ENCODE measurements around the gene PITPNM2.

PITPNM2 gene

DNA sequence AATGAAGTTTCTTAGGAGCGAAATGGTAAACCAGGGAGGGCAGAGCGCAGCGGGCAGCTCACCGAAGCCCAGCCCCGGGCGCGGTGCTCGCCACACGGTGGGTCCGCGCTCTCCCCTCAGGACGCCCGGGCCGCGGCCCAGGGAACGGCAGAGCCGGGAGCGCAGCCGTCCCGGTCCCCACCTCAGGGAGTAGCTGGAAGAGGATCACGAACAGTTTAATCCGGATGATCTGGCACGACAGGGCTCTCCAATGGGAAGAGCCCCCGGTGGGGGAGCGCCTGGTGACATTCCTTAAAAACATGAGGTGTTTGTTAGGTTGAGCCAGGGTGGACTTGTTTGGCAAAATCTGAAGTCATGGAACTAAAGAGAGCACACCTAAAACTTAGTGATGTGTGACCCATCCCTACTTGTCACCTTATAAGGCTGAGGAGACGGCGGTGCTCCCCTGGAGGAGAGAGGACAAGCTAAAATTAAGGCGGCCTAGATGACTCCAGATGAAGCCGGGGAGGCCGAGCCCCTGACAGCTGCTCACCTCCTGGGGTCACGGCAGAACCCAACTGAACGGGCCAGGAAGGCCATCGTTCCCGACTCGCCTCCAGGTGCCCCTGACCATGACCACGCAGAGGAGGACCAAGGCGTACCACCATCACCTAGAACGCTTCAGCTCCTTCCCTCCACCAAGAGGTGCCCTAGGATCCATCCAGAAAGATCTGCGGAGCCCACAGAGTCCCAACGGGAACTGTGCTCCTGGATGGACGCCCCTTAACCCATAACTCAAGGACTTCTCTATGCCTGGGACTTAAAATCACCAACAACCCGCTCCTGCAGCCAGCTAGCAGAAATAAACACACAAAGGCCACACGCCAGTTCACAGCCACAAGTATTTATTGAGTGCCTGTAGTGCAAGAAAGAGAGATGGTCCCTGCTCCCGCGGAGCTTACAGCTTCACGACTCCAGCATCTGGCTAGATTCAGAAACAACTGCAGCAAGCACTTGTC, 866 bp upstream of the PITPNM2 start:
- H3K4me3 Mint-ChIP-seq, result peak overlapping the region; percentile 62
- H3K9me3 Mint-ChIP-seq, result no peaks in the 10 kb centered on the region
- peaks cover 10% of the 10 kb centered on the region for H3K36me3 Mint-ChIP-seq (ENCODE audit: low read depth)
- intact Hi-C loops (cut with micrococcal nuclease), result no loop called here
- H3K27ac Mint-ChIP-seq, result no peak overlapping the region
- H3K4me1 Mint-ChIP-seq (ENCODE audit: low read depth), result peaks cover 19% of the 10 kb centered on the region
- peaks cover 27% of the 10 kb centered on the region for H3K27me3 Mint-ChIP-seq

DNA sequence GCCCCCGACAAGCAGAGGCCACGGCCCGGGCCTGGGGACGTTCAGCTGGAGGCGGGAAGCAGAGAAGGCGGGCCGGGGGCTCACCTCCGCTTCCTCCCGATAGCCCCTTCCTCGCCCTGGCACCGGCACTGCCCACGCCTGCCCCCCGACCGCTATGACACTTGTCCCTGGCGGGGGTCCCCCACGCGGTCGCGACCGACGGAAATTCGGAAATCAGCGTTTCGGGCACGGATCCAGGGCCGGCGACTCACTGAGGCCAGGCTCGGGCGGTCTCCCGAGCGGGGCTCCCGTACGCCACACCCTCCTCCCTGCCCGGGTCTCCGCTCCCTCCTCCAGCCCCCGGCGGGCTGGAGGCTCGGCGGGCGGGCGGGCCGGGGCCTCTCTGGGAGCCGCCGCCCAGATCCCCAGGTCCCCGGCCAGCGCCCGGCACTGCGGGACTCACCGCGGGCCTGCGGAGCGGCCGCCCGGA, 581 bp downstream of the PITPNM2 start:
- Mint-ChIP-seq H3K27ac (no peak overlapping the region), H3K4me1 (ENCODE audit: low read depth) (peaks cover 19% of the 10 kb centered on the region), H3K36me3 (ENCODE audit: low read depth) (peaks cover 4% of the 10 kb centered on the region), H3K4me3 (peak overlapping the region; percentile 68), H3K9me3 (no peaks in the 10 kb centered on the region), H3K27me3 (peaks cover 27% of the 10 kb centered on the region)
- intact Hi-C loops (cut with micrococcal nuclease), result no loop called here

DNA sequence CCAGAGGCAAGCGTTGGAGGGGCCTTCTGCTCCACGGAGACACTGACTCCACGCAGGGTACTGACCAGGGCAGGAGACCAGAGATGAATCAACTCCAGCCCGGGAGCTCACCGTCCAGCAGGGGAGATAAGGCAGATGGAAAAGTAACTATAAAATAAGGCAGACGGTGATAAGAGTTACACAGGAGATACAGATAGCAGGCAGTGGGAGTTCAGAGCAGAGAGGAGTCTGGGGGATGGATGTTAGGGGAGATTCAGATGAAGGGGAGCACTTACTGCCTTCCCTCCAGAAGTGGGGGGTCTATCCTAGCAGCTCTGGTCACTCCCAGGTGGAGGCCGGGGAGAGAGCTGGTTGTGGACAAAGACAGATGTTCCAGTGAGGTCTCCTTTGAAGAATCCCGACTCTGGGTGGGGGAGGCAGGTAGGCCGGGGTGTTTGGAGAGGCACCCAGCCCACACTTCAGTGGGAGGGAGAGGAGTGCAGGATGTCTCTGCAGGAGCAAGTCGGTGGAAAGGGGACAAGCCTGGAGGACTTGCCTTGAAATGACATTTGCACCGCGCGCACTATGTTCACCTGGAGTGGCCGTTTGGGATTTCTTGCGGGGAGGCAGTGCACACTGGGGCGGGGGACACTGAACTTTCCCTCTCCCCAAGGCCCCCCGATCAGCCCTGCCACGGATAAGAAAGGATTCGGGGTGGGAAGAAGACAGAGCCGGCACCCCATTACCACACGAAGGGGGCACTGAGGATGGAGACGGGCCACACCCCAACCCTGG, 1.2 kb downstream of the PITPNM2 start:
- H3K9me3 Mint-ChIP-seq, result no peaks in the 10 kb centered on the region
- H3K4me3 Mint-ChIP-seq, result peak overlapping the region; percentile 68
- H3K4me1 Mint-ChIP-seq (ENCODE audit: low read depth), result peaks cover 19% of the 10 kb centered on the region
- H3K36me3 Mint-ChIP-seq (ENCODE audit: low read depth), result no peaks in the 10 kb centered on the region
- peaks cover 27% of the 10 kb centered on the region for H3K27me3 Mint-ChIP-seq
- intact Hi-C loops (cut with micrococcal nuclease), result no loop called here
- no peak overlapping the region for H3K27ac Mint-ChIP-seq

DNA sequence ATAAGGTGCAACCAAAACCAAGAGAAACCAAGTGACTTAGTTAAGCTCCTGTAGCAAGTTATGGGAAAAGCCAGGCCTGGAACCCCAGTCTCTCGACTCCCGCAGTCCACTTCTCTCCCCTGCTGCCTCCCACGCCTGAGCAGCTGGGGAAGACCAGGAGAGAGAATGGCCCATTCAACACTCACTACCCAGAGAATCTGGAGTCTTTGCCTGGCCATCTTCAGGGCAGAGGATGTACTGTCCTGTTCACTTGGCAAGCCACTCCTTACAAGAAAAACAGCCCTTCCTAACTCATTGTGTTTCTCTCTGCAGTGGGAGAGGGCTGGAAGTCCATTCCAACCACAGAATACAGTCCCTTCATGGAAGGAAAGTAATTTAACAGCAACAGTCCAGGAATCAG, 1.8 kb downstream of the PITPNM2 start:
- H3K27ac Mint-ChIP-seq, result no peak overlapping the region
- intact Hi-C loops (cut with micrococcal nuclease), result no loop called here
- no peaks in the 10 kb centered on the region for H3K36me3 Mint-ChIP-seq (ENCODE audit: low read depth)
- peak overlapping the region; percentile 68 for H3K4me3 Mint-ChIP-seq
- peaks cover 19% of the 10 kb centered on the region for H3K4me1 Mint-ChIP-seq (ENCODE audit: low read depth)
- H3K27me3 Mint-ChIP-seq, result peaks cover 27% of the 10 kb centered on the region
- no peaks in the 10 kb centered on the region for H3K9me3 Mint-ChIP-seq

DNA sequence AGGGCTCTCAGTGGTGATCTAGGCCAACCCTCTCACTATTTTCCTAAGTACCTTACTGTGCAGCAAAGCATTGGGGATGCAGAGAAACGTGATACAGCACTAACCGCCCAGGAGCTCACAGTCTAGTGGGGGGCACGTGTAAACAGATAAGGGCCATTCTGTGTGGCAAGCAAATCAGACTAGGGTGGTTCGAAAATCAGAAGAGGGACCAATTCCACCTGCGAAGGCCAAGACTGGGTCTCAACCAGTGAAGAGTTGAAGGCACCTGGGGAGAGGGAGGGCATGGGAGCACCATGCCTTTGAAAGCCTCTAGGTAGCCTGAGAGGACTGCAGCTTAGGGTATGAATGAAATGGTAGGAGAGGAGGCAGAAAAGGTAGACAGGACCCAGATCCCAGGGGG, 2.2 kb downstream of the PITPNM2 start:
- Mint-ChIP-seq H3K4me3 (no peak overlapping the region), H3K27me3 (peaks cover 27% of the 10 kb centered on the region), H3K36me3 (ENCODE audit: low read depth) (no peaks in the 10 kb centered on the region), H3K4me1 (ENCODE audit: low read depth) (peaks cover 19% of the 10 kb centered on the region), H3K27ac (no peak overlapping the region), H3K9me3 (no peaks in the 10 kb centered on the region)
- intact Hi-C loops (cut with micrococcal nuclease), result no loop called here

DNA sequence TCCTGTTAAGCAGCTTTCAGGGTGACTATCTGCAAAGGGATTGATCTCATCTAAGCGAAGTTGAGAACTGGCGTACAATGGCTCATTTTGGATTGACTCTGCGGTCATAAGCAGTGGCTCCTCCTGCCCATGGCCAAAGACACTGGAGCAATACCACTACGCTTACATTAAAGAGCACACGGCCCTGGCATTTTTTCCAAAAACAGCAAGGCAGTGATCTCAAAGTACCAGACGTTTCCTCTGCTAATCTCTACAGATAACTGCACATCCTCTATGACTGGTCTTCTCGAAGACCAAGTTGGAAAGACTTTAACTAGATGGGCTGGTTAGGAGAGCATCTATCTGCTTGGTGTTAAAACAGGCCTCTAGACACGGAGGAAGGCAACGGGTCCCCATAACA, 2.7 kb downstream of the PITPNM2 start:
- no peaks in the 10 kb centered on the region for H3K9me3 Mint-ChIP-seq
- H3K27ac Mint-ChIP-seq, result no peak overlapping the region
- intact Hi-C loops (cut with micrococcal nuclease), result no loop called here
- peaks cover 24% of the 10 kb centered on the region for H3K4me1 Mint-ChIP-seq (ENCODE audit: low read depth)
- H3K4me3 Mint-ChIP-seq, result no peak overlapping the region
- peaks cover 27% of the 10 kb centered on the region for H3K27me3 Mint-ChIP-seq
- no peaks in the 10 kb centered on the region for H3K36me3 Mint-ChIP-seq (ENCODE audit: low read depth)

DNA sequence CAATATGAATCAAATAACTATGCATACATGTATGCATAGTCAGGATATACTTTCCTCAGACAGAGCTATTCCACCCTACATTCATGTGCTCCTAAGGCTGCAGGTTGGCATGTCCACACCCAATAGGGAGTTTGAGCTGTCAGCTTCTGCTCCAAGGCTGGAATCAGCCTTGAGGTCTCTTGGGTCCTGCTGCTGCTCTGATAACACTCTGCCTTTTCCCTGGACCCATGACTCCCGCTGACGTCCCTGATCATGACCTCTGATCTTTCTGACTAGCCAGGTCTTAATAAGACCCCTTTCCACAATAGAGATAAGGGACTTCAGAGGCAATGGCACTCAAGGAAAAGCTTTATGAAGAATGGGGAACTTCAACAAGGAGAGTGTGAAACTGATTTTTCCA, 5.7 kb downstream of the PITPNM2 start:
- H3K9me3 Mint-ChIP-seq, result no peaks in the 10 kb centered on the region
- intact Hi-C loops (cut with micrococcal nuclease), result no loop called here
- H3K36me3 Mint-ChIP-seq (ENCODE audit: low read depth), result no peaks in the 10 kb centered on the region
- no peak overlapping the region for H3K4me3 Mint-ChIP-seq
- no peak overlapping the region for H3K27ac Mint-ChIP-seq
- H3K4me1 Mint-ChIP-seq (ENCODE audit: low read depth), result peaks cover 26% of the 10 kb centered on the region
- H3K27me3 Mint-ChIP-seq, result peaks cover 16% of the 10 kb centered on the region

DNA sequence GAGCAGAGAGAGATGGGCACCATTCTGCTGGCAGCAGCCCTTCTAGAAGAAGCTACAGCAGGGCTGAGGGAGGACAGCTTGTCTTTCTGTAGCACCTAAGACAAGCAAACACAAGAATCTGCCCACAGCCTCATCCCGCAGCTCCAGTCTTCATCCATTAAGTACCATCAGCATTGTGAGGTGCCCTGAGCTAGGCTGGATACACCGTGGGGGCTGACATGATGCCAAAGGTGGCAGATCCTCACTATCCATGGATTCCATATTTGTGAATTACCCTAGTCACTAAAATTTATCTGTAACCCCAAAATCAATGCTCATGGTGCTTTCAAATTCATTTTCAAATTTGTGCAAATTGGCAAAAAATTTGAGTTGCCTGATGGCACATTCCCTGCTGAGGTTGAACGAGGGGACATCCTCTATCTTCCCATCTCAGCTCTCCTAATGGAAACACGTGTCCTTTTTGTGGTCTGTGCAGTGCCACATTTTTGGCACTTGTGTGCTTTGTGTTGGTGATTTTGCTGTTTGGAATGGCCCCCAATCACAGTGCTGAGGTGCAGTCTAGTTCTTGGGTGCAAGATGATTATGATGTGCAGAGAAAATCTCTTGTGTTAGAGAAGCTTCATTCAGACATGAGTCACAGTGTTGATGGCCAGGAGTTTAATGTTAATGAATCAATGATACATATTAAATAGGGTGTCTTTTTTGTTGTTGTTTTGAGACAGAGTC, 7.0 kb downstream of the PITPNM2 start:
- H3K36me3 Mint-ChIP-seq (ENCODE audit: low read depth), result no peaks in the 10 kb centered on the region

DNA sequence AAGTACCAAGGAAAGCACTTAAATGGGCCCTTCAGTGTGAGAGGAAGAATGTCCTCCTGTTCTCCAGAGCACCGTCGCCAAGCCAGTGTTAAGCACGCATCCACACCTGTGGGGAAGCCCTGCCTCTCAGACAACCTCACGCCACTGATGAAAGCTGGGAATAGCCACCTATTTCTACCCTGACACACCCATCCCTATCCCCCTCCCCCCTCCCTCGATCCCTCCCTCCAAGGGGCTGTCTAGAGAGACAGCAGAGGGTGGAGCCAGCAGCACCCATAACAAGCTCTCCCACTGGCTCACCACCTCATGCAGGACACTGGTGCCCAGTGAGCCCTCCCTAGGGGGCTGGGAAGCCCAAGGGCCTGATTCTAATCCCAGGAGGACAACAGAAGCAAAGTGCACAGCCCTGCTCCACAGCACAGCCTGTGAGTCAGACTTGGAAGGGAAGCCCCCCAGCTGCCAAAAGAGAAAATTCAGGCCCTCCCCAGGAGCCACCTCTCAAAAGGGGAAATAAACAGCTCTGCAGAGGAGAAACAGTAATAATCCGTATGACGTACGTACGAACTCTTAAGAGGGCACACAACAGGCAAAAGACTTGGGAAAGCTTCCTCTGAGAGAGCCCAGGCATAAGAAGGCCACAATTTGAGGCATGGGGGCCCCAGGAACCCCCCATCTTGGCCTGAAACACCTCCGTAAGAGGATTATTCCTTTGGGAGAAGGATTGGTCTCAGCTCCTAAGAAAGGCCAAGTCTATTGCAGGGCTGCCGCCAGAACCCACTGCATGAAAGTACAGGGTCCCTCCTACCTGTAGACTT, 7.8 kb downstream of the PITPNM2 start:
- Mint-ChIP-seq H3K27ac (no peak overlapping the region), H3K9me3 (no peaks in the 10 kb centered on the region), H3K4me3 (no peak overlapping the region), H3K36me3 (ENCODE audit: low read depth) (no peaks in the 10 kb centered on the region), H3K4me1 (ENCODE audit: low read depth) (peaks cover 15% of the 10 kb centered on the region), H3K27me3 (no peaks in the 10 kb centered on the region)
- intact Hi-C loops (cut with micrococcal nuclease), result no loop called here

More for the DNA sequence above, 7.0 kb downstream of the PITPNM2 start:
- H3K27ac Mint-ChIP-seq, result no peak overlapping the region
- peaks cover 4% of the 10 kb centered on the region for H3K27me3 Mint-ChIP-seq
- H3K4me3 Mint-ChIP-seq, result no peak overlapping the region
- intact Hi-C loops (cut with micrococcal nuclease), result no loop called here
- peaks cover 15% of the 10 kb centered on the region for H3K4me1 Mint-ChIP-seq (ENCODE audit: low read depth)
- H3K9me3 Mint-ChIP-seq, result no peaks in the 10 kb centered on the region

DNA sequence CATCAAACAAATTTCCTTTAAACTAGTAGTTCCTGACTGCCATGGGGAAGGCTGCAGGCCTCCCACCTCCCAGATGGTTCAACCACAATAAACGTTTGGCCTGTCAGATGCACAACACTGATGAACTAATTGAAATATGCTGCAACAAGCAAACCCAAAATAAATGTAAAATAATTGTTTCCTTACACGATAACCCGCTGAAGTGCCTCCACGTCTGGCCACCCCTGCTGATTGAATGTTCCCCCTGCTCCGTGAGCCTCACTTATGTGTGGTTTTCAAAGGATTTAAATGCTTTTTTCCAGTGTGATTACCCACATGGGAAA, 8.4 kb downstream of the PITPNM2 start:
- Mint-ChIP-seq H3K4me3 (no peak overlapping the region), H3K4me1 (ENCODE audit: low read depth) (peaks cover 12% of the 10 kb centered on the region), H3K9me3 (no peaks in the 10 kb centered on the region), H3K27me3 (no peaks in the 10 kb centered on the region), H3K36me3 (ENCODE audit: low read depth) (no peaks in the 10 kb centered on the region), H3K27ac (no peak overlapping the region)
- intact Hi-C loops (cut with micrococcal nuclease), result no loop called here

DNA sequence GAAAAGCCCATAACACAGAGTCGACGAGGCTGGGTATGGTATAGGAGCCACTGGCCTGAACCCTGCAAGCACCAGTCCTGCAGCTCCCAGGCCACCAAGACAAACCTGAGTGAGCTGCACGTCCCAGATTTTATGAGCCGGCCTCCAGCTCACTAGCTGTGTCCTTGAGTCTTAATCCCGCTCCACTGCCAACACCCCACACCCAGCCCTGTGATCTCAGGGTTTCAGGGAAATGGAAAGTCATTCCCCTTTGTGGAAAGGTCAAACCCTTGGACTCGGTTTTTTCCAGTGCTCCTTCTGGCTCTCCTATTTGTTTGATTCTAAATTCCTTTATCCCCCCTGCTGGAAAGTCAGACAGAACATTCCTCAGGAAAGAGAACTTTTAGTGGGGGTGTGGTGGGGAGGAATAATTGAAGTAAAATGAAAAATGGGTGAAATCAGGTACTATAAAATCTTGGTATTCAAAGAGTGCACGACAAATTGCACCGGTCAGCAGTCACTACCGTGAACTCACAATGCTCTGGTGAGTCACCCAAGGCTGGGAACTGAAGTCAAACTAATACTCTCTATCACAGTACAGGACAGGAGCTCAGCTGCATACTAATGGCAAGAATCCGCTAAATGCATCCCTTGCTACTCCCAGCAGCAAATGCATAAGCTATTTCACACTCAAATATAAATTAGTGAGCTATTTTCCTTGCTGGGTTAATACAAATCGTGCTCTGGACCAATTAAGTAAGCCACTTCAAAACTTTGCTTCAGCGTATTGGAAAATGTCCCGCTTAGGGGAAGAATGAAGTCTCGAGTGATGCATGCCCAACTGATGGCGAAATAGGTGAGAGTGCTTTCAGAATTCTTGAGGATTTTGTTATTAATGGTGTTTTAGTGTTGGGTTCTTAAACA, 9.0 kb downstream of the PITPNM2 start:
- peaks cover 9% of the 10 kb centered on the region for H3K4me1 Mint-ChIP-seq (ENCODE audit: low read depth)

DNA sequence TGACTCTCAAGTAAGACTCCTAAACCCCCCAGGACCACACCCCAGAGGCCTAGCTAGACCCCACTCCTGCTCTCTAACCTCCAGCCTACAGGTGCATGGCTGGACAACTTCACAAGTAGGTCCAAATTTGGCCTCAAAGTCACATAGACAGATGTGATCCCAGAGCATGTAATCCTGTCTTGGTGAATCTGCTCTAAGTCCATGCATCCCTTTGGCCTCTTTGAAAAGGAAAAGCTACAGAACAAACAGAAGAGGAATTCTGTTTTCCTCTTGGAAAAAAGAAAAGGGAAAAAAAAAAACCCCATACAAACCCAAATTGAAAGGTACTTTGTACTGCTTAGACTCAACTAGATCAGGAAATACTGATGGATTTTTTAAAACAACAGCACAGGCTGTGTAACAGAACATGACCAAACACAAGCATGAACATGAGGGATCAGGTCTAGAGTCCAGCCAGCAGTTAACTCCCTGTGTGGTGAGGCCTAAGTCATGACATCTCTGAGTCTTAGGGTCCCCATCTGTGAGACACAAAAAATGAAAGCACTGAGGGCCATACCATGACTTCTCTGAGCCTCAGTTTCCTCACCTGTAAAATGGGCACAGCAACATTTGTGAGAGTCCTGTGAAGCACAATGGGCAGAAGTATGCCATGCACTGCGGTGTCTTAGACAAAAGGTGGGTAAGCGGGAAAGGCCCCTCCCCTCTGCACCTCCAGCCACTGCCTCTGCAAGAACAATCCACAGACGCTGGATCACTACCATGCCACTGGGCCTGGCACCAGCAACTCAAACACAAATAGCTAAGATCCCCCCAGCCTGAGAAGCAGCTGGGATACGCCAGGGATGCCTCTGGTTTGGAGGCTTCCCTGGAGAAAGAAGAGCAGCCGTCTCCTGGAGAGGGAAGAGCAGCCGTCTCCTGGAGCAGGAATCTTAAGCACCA, 9.9 kb downstream of the PITPNM2 start:
- intact Hi-C loops (cut with micrococcal nuclease), result no loop called here
- no peaks in the 10 kb centered on the region for H3K9me3 Mint-ChIP-seq
- no peaks in the 10 kb centered on the region for H3K27me3 Mint-ChIP-seq
- no peak overlapping the region for H3K4me3 Mint-ChIP-seq
- H3K36me3 Mint-ChIP-seq (ENCODE audit: low read depth), result no peaks in the 10 kb centered on the region
- H3K27ac Mint-ChIP-seq, result no peak overlapping the region
- peaks cover 9% of the 10 kb centered on the region for H3K4me1 Mint-ChIP-seq (ENCODE audit: low read depth)

More for the DNA sequence above, 9.0 kb downstream of the PITPNM2 start:
- intact Hi-C loops (cut with micrococcal nuclease), result no loop called here
- H3K9me3 Mint-ChIP-seq, result no peaks in the 10 kb centered on the region
- no peaks in the 10 kb centered on the region for H3K27me3 Mint-ChIP-seq
- H3K36me3 Mint-ChIP-seq (ENCODE audit: low read depth), result no peaks in the 10 kb centered on the region
- no peak overlapping the region for H3K27ac Mint-ChIP-seq
- no peak overlapping the region for H3K4me3 Mint-ChIP-seq

All from dendritic cell treated with granulocyte-macrophage colony-stimulating factor and Interleukin-4, amounts not matched to agents 40 ng/mL and 50 ng/mL, for 4 days (primary cell).